Measurements from ENCODE around the gene MSMB.
"Not testable (repeated sequence)": the region's sequence is repeated elsewhere in the genome, so short reads cannot be mapped to it uniquely, and the experiment has no call there.

The MSMB gene

GRCh38 chr10:46069771-46070463, 23.8 kb upstream of the MSMB start:
- DNase-seq, result no peak

GRCh38 chr10:46068905-46069304, 22.8 kb upstream of the MSMB start:
- no peak for DNase-seq

GRCh38 chr10:46068117-46068516, 22.0 kb upstream of the MSMB start:
- DNase-seq, result no peak

- no peak for DNase-seq
Measured at GRCh38 chr10:46064269-46064817, 18.3 kb upstream of the MSMB start.

- DNase-seq, result no peak
Measured at GRCh38 chr10:46062723-46063428, 16.8 kb upstream of the MSMB start.

- DNase-seq, result no peak
Measured at GRCh38 chr10:46060706-46061105, 14.6 kb upstream of the MSMB start.

GRCh38 chr10:46057927-46058326, 11.9 kb upstream of the MSMB start:
- not testable (repeated sequence) for DNase-seq

- no peak for DNase-seq
Measured at GRCh38 chr10:46057038-46057437, 11.0 kb upstream of the MSMB start.

- DNase-seq, result no peak
Measured at GRCh38 chr10:46055771-46056170, 9.7 kb upstream of the MSMB start.

GRCh38 chr10:46053534-46054434, 7.7 kb upstream of the MSMB start:
- DNase-seq, result no peak

GRCh38 chr10:46052791-46053375, 6.8 kb upstream of the MSMB start:
- no peak for DNase-seq

GRCh38 chr10:46052057-46052790, 6.2 kb upstream of the MSMB start:
- DNase-seq, result no peak

GRCh38 chr10:46050941-46051623, 5.0 kb upstream of the MSMB start:
- DNase-seq, result no peak

- DNase-seq, result not testable (repeated sequence)
Measured at GRCh38 chr10:46049497-46049831, 3.4 kb upstream of the MSMB start.

GRCh38 chr10:46048152-46048551, 2.1 kb upstream of the MSMB start:
- no peak for DNase-seq

GRCh38 chr10:46042527-46042926, 3.5 kb downstream of the MSMB start:
- DNase-seq, result no peak

- DNase-seq, result no peak
Measured at GRCh38 chr10:46040004-46040403, 6.1 kb downstream of the MSMB start.

- no peak for DNase-seq
Measured at GRCh38 chr10:46037107-46037825, 8.8 kb downstream of the MSMB start.

GRCh38 chr10:46035923-46036849, 9.9 kb downstream of the MSMB start:
- DNase-seq, result no peak

- DNase-seq, result no peak
Measured at GRCh38 chr10:46033602-46034011, 12.5 kb downstream of the MSMB start.
